ENCODE measurements around the gene NLE1. TPM values are rescaled to one million over a fixed set of nuclear protein-coding genes. Genes with fewer than 3 reads are reported as not detected.
"Not testable (repeated sequence)": the region's sequence is repeated elsewhere in the genome, so short reads cannot be mapped to it uniquely, and the experiment has no call there.

The NLE1 gene
- total RNA-seq, 2 donors from 2014 or later, result 12.5 to 17.7 TPM

DNA sequence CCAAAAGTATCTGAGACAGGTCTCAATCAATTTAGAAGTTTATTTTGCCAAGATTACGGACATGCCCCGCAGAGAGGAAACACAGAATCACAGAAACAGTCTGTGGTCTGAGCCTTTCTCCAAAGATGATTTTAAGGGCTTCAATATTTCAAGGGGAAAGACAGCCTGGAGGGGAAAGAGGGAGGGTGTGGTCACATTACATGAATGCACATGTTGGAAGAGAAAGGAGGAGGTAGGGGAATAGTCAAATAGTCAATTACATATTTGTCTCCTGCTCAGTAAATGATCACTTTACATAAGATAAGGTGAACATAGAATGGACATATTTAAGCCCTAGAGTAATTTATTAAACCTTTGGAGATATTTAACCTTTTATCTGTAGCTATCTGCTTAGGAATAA is 17.8 kb upstream of the NLE1 start:
- no peaks in the 10 kb centered on the region for H3K36me3 ChIP-seq
- no peak for DNase-seq (ENCODE audit: low spot score)
- H3K4me3 ChIP-seq, result no peak overlapping the region
- no peaks in the 10 kb centered on the region for H3K27me3 ChIP-seq (replicated peaks; ENCODE audit: insufficient read depth)
- no peaks in the 10 kb centered on the region for H3K4me1 ChIP-seq (replicated peaks)
- H3K27ac ChIP-seq, result no peak overlapping the region
- no peak for TF ChIP-seq POLR2AphosphoS5 (IDR thresholded peaks at IDR 0.05)
- TF ChIP-seq, protein P1, sequence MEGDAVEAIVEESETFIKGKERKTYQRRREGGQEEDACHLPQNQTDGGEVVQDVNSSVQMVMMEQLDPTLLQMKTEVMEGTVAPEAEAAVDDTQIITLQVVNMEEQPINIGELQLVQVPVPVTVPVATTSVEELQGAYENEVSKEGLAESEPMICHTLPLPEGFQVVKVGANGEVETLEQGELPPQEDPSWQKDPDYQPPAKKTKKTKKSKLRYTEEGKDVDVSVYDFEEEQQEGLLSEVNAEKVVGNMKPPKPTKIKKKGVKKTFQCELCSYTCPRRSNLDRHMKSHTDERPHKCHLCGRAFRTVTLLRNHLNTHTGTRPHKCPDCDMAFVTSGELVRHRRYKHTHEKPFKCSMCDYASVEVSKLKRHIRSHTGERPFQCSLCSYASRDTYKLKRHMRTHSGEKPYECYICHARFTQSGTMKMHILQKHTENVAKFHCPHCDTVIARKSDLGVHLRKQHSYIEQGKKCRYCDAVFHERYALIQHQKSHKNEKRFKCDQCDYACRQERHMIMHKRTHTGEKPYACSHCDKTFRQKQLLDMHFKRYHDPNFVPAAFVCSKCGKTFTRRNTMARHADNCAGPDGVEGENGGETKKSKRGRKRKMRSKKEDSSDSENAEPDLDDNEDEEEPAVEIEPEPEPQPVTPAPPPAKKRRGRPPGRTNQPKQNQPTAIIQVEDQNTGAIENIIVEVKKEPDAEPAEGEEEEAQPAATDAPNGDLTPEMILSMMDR (IDR thresholded peaks at IDR 0.05), result no peak
- no peak for TF ChIP-seq POLR2A (IDR thresholded peaks at IDR 0.05)
- no peaks in the 10 kb centered on the region for H3K9me3 ChIP-seq
- WGBS, result 68% methylated on average over 2 of the region's 2 CpGs
- intact Hi-C loops (cut with DNase I), result no loop called here

DNA sequence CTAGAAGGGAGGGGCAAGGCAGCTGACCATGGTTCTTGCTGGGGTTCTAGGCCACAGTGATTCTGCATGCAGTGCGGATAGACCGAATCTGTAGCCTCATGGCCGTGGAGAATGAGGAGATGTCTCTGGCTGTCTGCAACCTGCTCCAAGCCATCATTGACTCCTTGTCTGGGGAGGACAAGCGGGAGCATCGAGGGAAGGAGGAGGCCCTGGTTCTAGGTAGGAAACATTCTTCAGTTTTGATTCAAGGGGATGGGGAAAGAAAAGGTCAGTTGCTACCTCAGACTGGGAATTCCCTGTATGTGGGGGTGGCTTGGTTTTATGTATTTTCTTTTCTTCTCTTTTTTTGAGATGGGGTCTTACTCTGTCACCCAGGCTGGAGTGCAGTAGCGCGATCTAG is 13.1 kb upstream of the NLE1 start:
- no peak for DNase-seq (ENCODE audit: low spot score)
- no peaks in the 10 kb centered on the region for H3K9me3 ChIP-seq
- no peaks in the 10 kb centered on the region for H3K36me3 ChIP-seq
- intact Hi-C loops (cut with DNase I), result no loop called here
- no peaks in the 10 kb centered on the region for H3K4me1 ChIP-seq (replicated peaks)
- H3K27me3 ChIP-seq (replicated peaks; ENCODE audit: insufficient read depth), result no peaks in the 10 kb centered on the region
- 96% methylated on average over 7 of the region's 7 CpGs for WGBS
- no peak overlapping the region for H3K27ac ChIP-seq
- TF ChIP-seq POLR2AphosphoS5 (IDR thresholded peaks at IDR 0.05) (no peak), POLR2A (IDR thresholded peaks at IDR 0.05) (no peak)
- TF ChIP-seq, protein P1 (IDR thresholded peaks at IDR 0.05), result no peak
- no peak overlapping the region for H3K4me3 ChIP-seq

DNA sequence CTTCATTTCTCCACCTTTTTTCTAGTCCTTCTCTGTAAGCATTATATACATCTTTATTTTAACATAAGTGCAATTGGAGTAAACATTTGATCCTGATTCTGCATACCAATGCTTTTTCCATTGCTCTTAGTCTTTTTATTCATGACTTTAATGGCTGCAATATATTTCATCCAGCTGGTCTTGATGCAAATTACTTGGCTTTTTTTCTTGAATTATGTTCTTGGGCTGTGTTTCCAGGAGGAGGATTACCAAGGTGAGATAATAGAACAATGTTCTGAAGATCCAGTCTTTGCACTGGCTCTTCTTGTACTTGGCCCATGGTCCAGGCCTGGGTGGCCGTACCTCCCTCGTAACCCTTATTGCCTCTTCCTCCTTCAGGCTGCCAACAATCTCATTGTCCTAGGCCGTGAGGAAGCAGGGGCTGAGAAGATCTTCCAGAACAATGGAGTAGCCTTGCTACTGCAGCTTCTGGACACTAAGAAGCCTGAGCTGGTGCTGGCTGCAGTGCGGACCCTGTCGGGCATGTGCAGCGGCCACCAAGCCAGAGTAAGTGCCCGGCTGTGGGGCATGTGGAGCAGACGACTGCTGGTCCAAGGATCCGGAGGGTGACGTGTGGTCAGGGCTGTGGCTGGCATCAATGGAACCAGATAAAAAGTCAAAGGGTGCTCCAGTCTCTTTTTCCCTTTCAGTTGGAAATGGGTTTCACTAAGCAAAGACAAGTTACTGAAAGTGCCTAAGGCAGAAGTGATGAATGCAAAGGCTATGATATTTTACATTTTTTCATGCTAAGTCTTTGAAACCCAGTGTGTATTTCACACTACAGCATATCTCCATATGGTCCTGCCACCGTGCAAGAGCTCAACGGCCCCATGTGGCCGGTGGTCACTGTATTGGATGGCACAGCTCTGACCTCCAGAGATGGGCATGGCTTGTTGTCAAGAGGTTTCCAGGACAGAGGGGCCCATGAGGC is 12.4 kb upstream of the NLE1 start:
- H3K4me3 ChIP-seq, result no peak overlapping the region
- intact Hi-C loops (cut with DNase I), result no loop called here
- no peaks in the 10 kb centered on the region for H3K4me1 ChIP-seq (replicated peaks)
- H3K27ac ChIP-seq, result no peak overlapping the region
- no peak for TF ChIP-seq POLR2AphosphoS5 (IDR thresholded peaks at IDR 0.05)
- TF ChIP-seq POLR2A (IDR thresholded peaks at IDR 0.05), result no peak
- TF ChIP-seq, protein P1 (IDR thresholded peaks at IDR 0.05), result no peak
- DNase-seq (ENCODE audit: low spot score), result no peak
- WGBS, result 78% methylated on average over 13 of the region's 13 CpGs
- no peaks in the 10 kb centered on the region for H3K36me3 ChIP-seq
- H3K9me3 ChIP-seq, result no peaks in the 10 kb centered on the region
- H3K27me3 ChIP-seq (replicated peaks; ENCODE audit: insufficient read depth), result no peaks in the 10 kb centered on the region

DNA sequence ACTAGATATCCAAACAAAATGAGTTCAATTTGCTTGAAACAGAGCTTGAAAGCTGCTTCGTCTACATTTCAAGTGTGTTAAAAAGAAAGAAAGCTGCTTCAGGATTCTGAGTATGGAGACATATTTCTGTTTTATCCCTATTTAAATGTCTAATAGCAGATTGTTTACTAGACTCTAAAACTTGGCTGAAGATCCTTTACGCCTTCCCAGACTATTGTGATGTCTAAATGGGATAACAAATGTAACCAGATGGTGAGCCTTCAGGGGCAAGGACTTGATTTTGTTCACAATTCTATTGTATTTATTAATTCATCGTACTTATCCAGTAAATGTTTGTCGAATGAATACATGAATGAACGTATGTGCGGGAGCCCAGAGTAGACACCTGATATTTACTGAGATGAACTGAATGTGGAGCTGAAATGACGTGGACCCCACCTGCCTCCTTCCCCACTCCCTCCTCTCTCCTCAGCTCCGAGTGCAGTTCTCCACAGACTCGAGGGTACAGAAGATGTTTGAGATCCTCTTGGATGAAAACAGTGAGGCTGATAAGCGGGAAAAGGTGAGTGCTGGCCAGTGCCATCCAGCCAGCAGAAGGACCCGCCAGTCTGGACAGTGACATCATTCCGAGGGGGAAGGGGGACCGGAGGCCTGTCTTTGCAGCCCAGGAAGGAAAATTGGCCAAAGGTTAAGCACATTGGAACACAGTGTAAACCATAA is 10.5 kb upstream of the NLE1 start:
- Histone ChIP-seq H3K4me1 (replicated peaks) (no peaks in the 10 kb centered on the region), H3K4me3 (no peak overlapping the region), H3K36me3 (no peaks in the 10 kb centered on the region), H3K27me3 (replicated peaks; ENCODE audit: insufficient read depth) (no peaks in the 10 kb centered on the region), H3K27ac (no peak overlapping the region), H3K9me3 (no peaks in the 10 kb centered on the region)
- intact Hi-C loops (cut with DNase I), result no loop called here
- WGBS, result 37% methylated on average over 13 of the region's 13 CpGs
- TF ChIP-seq POLR2A (IDR thresholded peaks at IDR 0.05) (no peak), POLR2AphosphoS5 (IDR thresholded peaks at IDR 0.05) (no peak)
- TF ChIP-seq, protein P1 (IDR thresholded peaks at IDR 0.05), result no peak
- DNase-seq (ENCODE audit: low spot score), result no peak

DNA sequence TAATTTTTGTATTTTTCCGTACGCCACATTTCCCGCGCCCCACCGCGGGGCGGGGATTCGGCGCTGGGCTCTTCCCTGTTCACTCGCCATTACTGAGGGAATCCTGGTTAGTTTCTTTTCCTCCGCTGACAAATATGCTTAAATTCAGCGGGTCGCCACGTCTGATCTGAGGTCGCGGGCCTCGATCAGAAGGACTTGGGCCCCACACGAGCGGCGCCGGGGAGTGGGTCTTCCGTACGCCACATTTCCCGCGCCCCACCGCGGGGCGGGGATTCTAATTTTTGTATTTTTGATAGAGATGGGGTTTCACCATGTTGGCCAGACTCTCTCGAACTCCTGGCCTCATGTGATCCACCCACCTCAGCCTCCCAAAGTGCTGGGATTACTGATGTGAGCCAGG is 9.0 kb upstream of the NLE1 start:
- H3K27ac ChIP-seq; H3K27me3 ChIP-seq (replicated peaks; ENCODE audit: insufficient read depth); H3K4me3 ChIP-seq; H3K36me3 ChIP-seq; DNase-seq (ENCODE audit: low spot score); H3K4me1 ChIP-seq (replicated peaks); H3K9me3 ChIP-seq; intact Hi-C loops (cut with DNase I): not testable (repeated sequence)
- 93% methylated on average over 29 of the region's 29 CpGs for WGBS
